ENCODE results near the gene CPEB3.

GRCh38 chr10:92313750-92314149, 22.9 kb upstream of the CPEB3 start:
- TF ChIP-seq POLR2A (IDR thresholded peaks at IDR 0.05) (no peak), CTCF (IDR thresholded peaks at IDR 0.05) (no peak)

Data from thyroid gland (tissue), 4 donors.